GM12864 (cell line): ENCODE results near the gene CTNNA3.

Experiments
- DNase-seq: peaks from one replicate; pipeline ENCODE4 v3.0.0-alpha.2; 2011; ENCODE audit warnings: low read depth
- H3K4me3 ChIP-seq: 2 replicates; pipeline ENCODE4 v1.5.1; 2011; ENCODE audit warnings: mild to moderate bottlenecking, low read depth, low read length, control low read depth
- TF ChIP-seq, protein P1 (sequence below): IDR thresholded peaks from 2 replicates; pipeline ENCODE4 v1.5.1; 2011; ENCODE audit warnings: low read depth, mild to moderate bottlenecking, moderate library complexity, low read length, control low read depth, inconsistent platforms; ENCODE audit errors: missing control alignments

The CTNNA3 gene

GRCh38 chr10:67261300-67261797 is 434.6 kb downstream of the CTNNA3 start:
- H3K4me3 ChIP-seq: no peak overlapping the region
- TF ChIP-seq, protein P1, sequence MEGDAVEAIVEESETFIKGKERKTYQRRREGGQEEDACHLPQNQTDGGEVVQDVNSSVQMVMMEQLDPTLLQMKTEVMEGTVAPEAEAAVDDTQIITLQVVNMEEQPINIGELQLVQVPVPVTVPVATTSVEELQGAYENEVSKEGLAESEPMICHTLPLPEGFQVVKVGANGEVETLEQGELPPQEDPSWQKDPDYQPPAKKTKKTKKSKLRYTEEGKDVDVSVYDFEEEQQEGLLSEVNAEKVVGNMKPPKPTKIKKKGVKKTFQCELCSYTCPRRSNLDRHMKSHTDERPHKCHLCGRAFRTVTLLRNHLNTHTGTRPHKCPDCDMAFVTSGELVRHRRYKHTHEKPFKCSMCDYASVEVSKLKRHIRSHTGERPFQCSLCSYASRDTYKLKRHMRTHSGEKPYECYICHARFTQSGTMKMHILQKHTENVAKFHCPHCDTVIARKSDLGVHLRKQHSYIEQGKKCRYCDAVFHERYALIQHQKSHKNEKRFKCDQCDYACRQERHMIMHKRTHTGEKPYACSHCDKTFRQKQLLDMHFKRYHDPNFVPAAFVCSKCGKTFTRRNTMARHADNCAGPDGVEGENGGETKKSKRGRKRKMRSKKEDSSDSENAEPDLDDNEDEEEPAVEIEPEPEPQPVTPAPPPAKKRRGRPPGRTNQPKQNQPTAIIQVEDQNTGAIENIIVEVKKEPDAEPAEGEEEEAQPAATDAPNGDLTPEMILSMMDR: no peak
- DNase-seq: no peak

GRCh38 chr10:67259319-67259929 is 436.6 kb downstream of the CTNNA3 start:
- H3K4me3 ChIP-seq: no peak overlapping the region
- TF ChIP-seq, protein P1: no peak
- DNase-seq: no peak

- TF ChIP-seq, protein P1: no peak
- H3K4me3 ChIP-seq: no peak overlapping the region
Observed at GRCh38 chr10:67257427-67258144, 438.4 kb downstream of the CTNNA3 start.

GRCh38 chr10:67257018-67257417 is 439.0 kb downstream of the CTNNA3 start:
- DNase-seq: no peak
- TF ChIP-seq, protein P1: no peak
- H3K4me3 ChIP-seq: no peak overlapping the region

More at GRCh38 chr10:67257427-67258144, 438.4 kb downstream of the CTNNA3 start:
- DNase-seq: no peak

GRCh38 chr10:67250686-67251085 is 445.3 kb downstream of the CTNNA3 start:
- no peak for DNase-seq
- H3K4me3 ChIP-seq: no peak overlapping the region
- TF ChIP-seq, protein P1: no peak

GRCh38 chr10:67246066-67246555 is 449.9 kb downstream of the CTNNA3 start:
- no peak for DNase-seq
- no peak overlapping the region for H3K4me3 ChIP-seq
- TF ChIP-seq, protein P1: no peak
